Measurements from ENCODE around the gene SPRR2F. TPM values are rescaled to one million over a fixed set of nuclear protein-coding genes. Genes with fewer than 3 reads are reported as not detected.
"Not testable (repeated sequence)": the region's sequence is repeated elsewhere in the genome, so short reads cannot be mapped to it uniquely, and the experiment has no call there.

The SPRR2F gene, protein sequence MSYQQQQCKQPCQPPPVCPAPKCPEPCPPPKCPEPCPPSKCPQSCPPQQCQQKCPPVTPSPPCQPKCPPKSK
- total RNA-seq, result not detected

DNA sequence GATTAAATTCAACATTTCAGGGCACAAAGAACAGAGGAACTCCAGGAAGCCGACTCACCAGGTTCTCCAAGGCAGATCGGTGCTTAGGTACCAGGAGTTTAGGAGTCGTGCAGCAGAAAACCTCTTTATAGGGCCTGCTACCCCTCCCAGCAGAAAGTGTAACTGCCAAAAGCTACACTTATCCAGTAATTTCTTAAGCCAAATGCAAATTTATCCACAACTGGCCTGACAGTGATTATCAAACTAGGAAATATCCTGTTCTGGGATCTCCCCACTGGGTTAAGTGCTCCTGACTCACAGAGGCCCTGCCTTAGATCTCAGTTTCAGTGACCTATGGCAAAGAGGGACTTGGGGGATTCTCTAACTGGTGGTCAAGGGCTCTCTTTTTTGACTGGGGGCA lies at the start of gene SPRR2F:
SPRR2F (minus strand) TSS at position 101 of the 400 bp plus-strand sequence. CDS start 783 bp downstream, outside the sequence.
- no peak for FAIRE-seq

GRCh38 chr1:153155541-153155940 lies 42.2 kb upstream of the SPRR2F start:
- DNase-seq (ENCODE audit: low spot score in 2 of 2), result no peak
- FAIRE-seq, result no peak

More for the DNA sequence above, at the start of gene SPRR2F:
- DNase-seq (ENCODE audit: low spot score in 2 of 2), result no peak

DNA sequence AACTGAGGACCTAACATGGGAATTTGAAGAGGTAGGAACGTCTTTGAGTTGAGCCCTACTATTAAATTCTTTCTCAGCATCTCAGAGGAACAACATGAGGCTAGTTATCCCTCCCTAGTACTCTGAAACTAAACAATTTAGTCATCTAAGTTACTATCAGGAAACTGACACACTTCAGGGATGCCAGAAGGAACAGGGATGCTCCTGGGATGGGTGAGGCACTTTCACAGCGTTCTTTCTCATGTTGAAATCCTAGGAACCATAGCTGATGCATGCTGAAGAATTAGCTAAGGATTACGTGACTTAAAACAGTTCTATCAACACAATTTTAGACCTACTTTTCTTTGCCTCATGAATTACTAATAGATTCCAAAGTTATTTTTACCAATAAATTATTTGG lies 39.2 kb upstream of the SPRR2F start:
- FAIRE-seq (no peak), DNase-seq (ENCODE audit: low spot score in 2 of 2) (no peak)

- no peak for FAIRE-seq
- DNase-seq (ENCODE audit: low spot score in 2 of 2), result no peak
These were observed 37.5 kb upstream of the SPRR2F start, which contains the start of gene SPRR2G for GRCh38 chr1:153150846-153151245. TSS of gene SPRR2G (minus strand) at chr1:153150890. CDS start at chr1:153150110, 780 bp downstream.

GRCh38 chr1:153141377-153141776 lies 28.1 kb upstream of the SPRR2F start:
- DNase-seq (ENCODE audit: low spot score in 2 of 2) (no peak), FAIRE-seq (no peak)

DNA sequence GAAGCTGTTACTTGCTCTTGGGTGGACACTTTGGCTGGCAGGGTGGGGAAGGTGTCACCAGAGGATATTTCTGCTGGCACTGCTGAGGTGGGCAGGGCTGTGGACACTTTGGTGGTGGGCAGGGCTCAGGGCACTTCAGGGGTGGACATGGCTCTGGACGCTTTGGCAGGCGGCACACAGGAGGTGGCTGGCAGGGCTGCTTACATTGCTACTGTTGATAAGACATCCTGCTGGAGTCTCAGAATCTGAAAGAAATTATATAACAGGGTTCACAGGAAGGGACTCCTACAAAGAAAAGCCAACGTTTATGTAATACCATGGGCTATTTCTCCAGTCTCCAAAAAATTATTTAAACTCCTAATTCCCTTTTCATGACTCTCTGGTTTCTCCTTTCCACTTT lies 27.2 kb upstream of the SPRR2F start:
- DNase-seq (ENCODE audit: low spot score in 2 of 2) (no peak), FAIRE-seq (no peak)

GRCh38 chr1:153133743-153134142 lies 20.4 kb upstream of the SPRR2F start:
- no peak for FAIRE-seq
- DNase-seq (ENCODE audit: low spot score in 2 of 2), result no peak

- DNase-seq (ENCODE audit: low spot score in 2 of 2) (no peak), FAIRE-seq (no peak)
These were observed 20.0 kb upstream of the SPRR2F start for GRCh38 chr1:153133267-153133666.

GRCh38 chr1:153128688-153129087 lies 15.4 kb upstream of the SPRR2F start:
- not testable (repeated sequence) for DNase-seq (ENCODE audit: low spot score in 2 of 2); FAIRE-seq

DNA sequence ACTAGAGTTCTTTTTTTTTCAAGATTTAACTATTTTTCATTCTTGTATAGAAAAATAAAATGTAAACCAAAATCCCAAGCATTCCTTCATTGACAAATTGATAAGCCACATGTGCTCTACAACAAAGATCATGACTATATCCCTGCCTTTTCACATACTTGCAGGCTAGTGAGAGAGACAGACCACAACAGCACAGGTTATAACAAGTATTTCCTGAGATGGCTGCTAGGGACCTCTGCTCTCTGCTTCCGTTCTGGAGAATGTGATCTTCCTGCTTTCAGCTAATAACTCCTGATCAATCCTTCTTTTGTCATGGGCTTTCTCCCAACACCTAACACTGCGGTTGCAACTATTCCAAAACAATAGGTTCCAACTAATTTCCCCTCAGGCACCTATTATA lies 14.0 kb upstream of the SPRR2F start:
- DNase-seq (ENCODE audit: low spot score in 2 of 2) (no peak), FAIRE-seq (no peak)

DNA sequence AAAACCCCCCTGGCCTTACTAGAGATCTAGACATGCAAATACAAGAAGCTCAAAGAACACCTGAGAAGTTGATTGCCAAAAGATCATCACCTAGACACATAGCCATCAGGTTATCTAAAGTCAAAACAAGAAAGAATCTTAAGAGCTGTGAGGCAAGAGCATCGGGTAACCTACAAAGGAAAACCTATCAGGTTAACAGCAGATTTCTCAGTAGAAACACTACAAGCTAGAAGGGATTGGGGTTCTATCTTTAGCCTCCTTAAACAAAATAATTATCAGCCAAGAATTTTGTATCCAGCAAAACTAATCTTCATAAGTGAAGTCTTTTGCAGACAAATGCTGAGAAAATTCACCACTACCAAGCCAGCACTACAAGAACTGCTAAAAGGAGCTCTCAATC lies 12.2 kb upstream of the SPRR2F start:
- no peak for FAIRE-seq
- DNase-seq (ENCODE audit: low spot score in 2 of 2), result no peak

DNA sequence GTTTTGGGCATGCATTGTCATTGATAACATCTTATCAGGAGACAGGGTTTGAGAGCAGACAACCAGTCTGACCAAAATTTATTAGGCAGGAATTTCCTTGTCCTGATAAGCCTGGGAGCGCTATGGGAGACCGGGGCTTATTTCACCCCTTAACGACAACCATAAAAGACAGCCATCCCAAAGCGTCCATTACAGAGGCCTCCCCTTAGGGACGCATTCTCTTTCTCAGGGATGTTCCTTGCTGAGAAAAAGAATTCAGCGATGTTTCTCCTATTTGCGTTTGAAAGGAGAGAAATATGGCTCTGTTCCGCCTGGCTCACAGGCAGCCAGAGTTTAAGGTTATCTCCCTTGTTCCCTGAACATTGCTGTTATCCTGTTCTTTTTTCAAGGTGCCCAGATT lies 10.5 kb upstream of the SPRR2F start:
- not testable (repeated sequence) for FAIRE-seq; DNase-seq (ENCODE audit: low spot score in 2 of 2)

DNA sequence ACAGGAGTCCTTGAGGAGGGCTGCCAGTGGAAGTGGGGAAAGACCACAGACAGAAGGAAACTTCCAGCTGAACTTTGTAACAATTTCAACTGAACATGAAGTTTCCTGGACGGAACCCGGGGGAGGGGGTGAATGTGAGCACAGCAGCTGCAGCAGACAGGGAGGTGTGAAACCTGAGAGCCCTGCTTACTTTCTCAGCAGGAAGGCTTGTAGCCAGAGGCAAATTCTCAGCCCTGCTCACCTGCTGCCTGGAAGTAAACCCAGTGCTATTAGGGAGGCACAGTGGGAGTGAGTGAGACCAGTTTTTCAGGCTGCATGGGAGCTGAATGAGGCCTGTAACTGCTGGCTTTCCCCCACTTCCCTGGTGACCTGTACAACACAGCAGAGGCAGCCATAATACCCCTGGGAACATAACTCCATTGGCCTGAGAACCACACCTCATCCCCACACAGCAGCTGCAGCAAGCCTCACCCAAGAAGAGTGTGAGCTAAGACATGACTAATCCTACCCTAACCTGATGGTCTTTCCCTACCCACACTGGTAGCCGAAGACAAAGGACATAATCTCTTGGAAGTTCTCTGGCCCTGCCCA lies 9.6 kb upstream of the SPRR2F start:
- no peak for DNase-seq (ENCODE audit: low spot score in 2 of 2)
- no peak for FAIRE-seq

DNA sequence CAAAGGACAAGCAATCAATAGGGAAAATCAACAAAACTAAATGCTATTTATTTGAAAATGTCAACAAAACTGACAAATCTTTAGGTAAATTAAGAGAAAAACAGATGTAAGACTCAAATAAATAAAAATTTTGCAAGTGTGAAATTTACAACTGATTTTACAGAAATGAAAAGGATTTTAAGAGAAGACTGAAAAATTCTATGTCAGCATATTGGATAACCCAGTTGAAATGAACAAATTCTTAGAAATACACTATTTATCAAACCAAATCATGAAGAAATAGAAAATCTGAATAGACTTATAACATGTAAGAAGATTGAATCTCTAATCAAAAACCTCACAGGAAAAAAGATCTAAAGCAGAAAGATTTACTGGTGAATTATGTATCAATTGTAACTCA lies 7.6 kb upstream of the SPRR2F start:
- FAIRE-seq (no peak), DNase-seq (ENCODE audit: low spot score in 2 of 2) (no peak)

GRCh38 chr1:153119491-153119971 lies 6.2 kb upstream of the SPRR2F start:
- DNase-seq (ENCODE audit: low spot score in 2 of 2), result no peak
- no peak for FAIRE-seq

GRCh38 chr1:153115264-153115663 lies 1.9 kb upstream of the SPRR2F start:
- FAIRE-seq; DNase-seq (ENCODE audit: low spot score in 2 of 2): not testable (repeated sequence)

DNA sequence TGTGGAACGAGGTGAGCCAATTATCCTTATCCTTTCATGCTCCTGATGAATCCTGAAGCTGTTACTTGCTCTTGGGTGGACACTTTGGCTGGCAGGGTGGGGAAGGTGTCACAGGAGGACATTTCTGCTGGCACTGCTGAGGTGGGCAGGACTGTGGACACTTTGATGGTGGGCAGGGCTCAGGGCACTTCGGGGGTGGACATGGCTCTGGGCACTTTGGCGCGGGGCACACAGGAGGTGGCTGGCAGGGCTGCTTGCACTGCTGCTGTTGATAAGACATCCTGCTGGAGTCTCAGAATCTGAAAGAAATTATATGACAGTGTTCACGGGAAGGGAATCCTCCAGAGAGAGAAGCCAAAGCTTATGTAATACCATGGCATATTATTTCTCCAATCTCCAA lies 862 bp downstream of the SPRR2F start:
- not testable (repeated sequence) for DNase-seq (ENCODE audit: low spot score in 2 of 2); FAIRE-seq

- FAIRE-seq (no peak), DNase-seq (ENCODE audit: low spot score in 2 of 2) (no peak)
These were observed 13.1 kb downstream of the SPRR2F start for GRCh38 chr1:153100245-153100644.

DNA sequence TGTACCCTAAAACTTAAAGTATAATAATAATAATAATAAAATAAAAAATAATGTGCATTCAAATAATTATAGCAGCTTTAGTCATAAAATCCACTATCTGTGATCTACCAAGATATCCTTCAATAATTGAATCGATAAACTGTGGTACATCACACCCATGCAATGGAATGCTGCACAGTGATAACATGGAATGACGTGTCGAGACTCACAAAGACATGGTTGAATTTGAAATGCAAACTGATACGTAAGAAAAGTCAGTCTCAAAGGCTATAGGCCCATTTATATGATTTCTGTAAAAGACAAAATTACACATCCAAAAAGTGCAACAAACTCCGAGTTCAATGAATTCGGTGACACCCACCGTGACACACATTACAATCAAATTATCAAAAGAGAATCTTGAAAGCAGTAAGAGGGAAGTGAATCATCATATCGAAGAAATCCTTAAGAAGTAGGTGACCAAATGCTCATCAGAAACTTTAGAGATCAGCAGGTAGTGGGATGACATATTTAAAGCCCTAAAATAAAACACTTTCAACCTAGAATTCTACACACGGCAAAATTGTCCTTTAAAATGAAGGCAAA lies 13.8 kb downstream of the SPRR2F start:
- no peak for FAIRE-seq
- no peak for DNase-seq (ENCODE audit: low spot score in 2 of 2)

DNA sequence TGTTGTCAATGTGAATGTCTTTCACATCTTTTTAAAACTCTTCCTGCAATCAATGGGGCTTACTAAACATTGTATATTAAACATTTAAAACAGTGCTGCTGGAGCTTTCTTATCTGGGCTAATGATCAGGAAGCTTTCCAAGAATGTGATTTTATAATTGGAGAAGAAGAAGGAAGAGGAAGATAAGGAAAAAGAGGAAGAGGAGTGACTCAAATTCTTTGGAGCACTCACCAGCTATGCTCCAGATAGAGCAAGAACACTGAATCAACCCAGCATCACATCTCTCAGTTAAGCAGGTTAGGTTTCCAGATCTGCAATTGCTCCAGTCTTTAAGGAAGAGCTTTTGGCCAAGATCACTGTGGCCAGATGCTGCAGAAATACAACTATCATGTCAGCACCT lies 17.6 kb downstream of the SPRR2F start:
- DNase-seq (ENCODE audit: low spot score in 2 of 2) (no peak), FAIRE-seq (no peak)

DNA sequence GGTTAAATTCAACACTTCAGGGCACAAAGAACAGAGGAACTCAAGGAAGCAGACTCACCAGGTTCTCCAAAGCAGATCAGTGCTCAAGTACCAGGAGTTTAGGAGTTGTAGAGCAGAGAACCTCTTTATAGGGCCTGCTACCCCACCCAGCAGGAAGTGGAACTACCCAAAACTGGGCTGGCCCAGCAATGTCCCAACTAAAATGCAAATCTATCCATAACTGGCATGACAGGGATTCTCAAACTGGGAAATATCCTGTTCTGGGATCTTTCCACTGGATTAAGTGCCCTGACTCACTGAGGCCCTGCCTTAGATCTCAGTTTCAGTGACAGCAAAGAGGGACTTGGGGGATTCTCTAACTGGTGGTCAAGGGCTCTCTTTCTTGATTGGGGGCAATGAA lies 18.9 kb downstream of the SPRR2F start, which contains the start of gene SPRR2E:
SPRR2E (minus strand) TSS at position 101 of the 400 bp plus-strand sequence. CDS start 775 bp downstream, outside the sequence.
- DNase-seq (ENCODE audit: low spot score in 2 of 2), result no peak
- FAIRE-seq, result no peak

DNA sequence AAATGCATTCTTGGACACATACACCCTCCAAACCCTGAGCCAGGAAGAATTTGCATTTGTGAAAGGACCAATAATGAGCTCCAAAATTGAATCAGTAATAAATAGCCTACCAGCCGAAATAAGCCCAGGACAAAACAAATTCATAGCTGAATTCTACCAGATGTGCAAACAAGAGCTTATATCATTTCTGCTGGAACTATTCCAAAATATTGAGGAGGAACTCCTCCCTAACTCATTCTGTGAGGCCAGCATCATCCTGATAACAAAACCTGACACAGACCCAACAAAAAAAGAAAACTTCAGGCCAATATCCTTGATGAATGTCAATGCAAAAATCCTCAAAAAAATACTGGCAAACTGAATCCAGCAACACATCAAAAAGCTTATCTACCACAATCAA lies 25.7 kb downstream of the SPRR2F start:
- no peak for FAIRE-seq
- DNase-seq (ENCODE audit: low spot score in 2 of 2), result no peak

All from frontal cortex (tissue), 4 donors.